Stimulated activated CD4-positive, alpha-beta T cell treated with anti-CD3 and anti-CD28 coated beads, Interleukin-15, amount 100 ng/mL, for 48 hours (primary cell): ENCODE data around the gene SP4.

Experiments used
- DNase-seq, 2 donors: peaks; one replicate each; pipeline ENCODE4 v3.0.0-alpha.2; 2020; ENCODE audit warnings: low read depth in 2 of 2

SP4 gene

GRCh38 chr7:21443149-21443841 lies 15.4 kb downstream of the SP4 start:
- DNase-seq = no peak

- DNase-seq = no peak
Observed at GRCh38 chr7:21448974-21449373, 21.1 kb downstream of the SP4 start.

- DNase-seq = no peak
Observed at GRCh38 chr7:21450076-21450475, 22.2 kb downstream of the SP4 start.

- no peak for DNase-seq
Observed at GRCh38 chr7:21450941-21451340, 23.1 kb downstream of the SP4 start.

GRCh38 chr7:21454182-21454581 lies 26.3 kb downstream of the SP4 start:
- DNase-seq = no peak

- DNase-seq = no peak
Observed at GRCh38 chr7:21454906-21455305, 27.0 kb downstream of the SP4 start.

- DNase-seq = no peak
Observed at GRCh38 chr7:21461282-21461681, 33.4 kb downstream of the SP4 start.

- no peak for DNase-seq
Observed at GRCh38 chr7:21462081-21462480, 34.2 kb downstream of the SP4 start.

- DNase-seq = no peak
Observed at GRCh38 chr7:21463524-21463923, 35.6 kb downstream of the SP4 start.

- no peak for DNase-seq
Observed at GRCh38 chr7:21468969-21469368, 41.1 kb downstream of the SP4 start.

- DNase-seq = no peak
Observed at GRCh38 chr7:21469894-21470293, 42.0 kb downstream of the SP4 start.

GRCh38 chr7:21472029-21472428 lies 44.1 kb downstream of the SP4 start:
- DNase-seq = no peak

- no peak for DNase-seq
Observed at GRCh38 chr7:21476429-21476828, 48.5 kb downstream of the SP4 start.

GRCh38 chr7:21480693-21481403 lies 53.0 kb downstream of the SP4 start:
- DNase-seq = no peak

GRCh38 chr7:21486511-21486910 lies 58.6 kb downstream of the SP4 start:
- no peak for DNase-seq

- DNase-seq = no peak
Observed at GRCh38 chr7:21495731-21496130, 67.8 kb downstream of the SP4 start.

- DNase-seq = no peak
Observed at GRCh38 chr7:21497072-21497471, 69.2 kb downstream of the SP4 start.

GRCh38 chr7:21500117-21500832 lies 72.4 kb downstream of the SP4 start:
- no peak for DNase-seq

GRCh38 chr7:21504021-21504420 lies 76.1 kb downstream of the SP4 start:
- DNase-seq = no peak

GRCh38 chr7:21507627-21508343 lies 79.9 kb downstream of the SP4 start:
- DNase-seq = peak in 1 of 2 donors; percentile 4

- no peak for DNase-seq
Observed at GRCh38 chr7:21508538-21508937, 80.7 kb downstream of the SP4 start.

GRCh38 chr7:21514062-21514461 lies 86.2 kb downstream of the SP4 start:
- no peak for DNase-seq
